Esophagus squamous epithelium (tissue), 5 donors: ENCODE measurements around the gene PPIL1. TPM values are rescaled to one million over a fixed set of nuclear protein-coding genes. Genes with fewer than 3 reads are reported as not detected.
"Not testable (repeated sequence)": the region's sequence is repeated elsewhere in the genome, so short reads cannot be mapped to it uniquely, and the experiment has no call there.

ENCODE experiments used
- DNase-seq: peaks from one replicate; lab custom pipeline; 2025; lab: John Stamatoyannopoulos, UW
- H3K27ac ChIP-seq, 4 donors: fragments of 200-600 bp; sonication (generic); one replicate each; pipeline ENCODE4 v1.5.1; 2016 to 2019; ENCODE audit warnings: mild to moderate bottlenecking in 1 of 4
- H3K27me3 ChIP-seq, 4 donors: fragments of 200-600 bp; sonication (generic); 1 replicate in 3 of 4; 2 replicates in 1 of 4; pipeline versions ENCODE4 v1.5.1 to v1.6.0; 2017 to 2021; ENCODE audit warnings: antibody characterized with exemption in 1 of 4
- H3K36me3 ChIP-seq, 3 donors: fragments of 200-600 bp; sonication (generic); one replicate each; pipeline ENCODE4 v1.5.1; 2016 to 2019
- H3K4me1 ChIP-seq, 3 donors: fragments of 200-600 bp; sonication (generic); one replicate each; pipeline ENCODE4 v1.5.1; 2017 to 2019
- H3K4me3 ChIP-seq, 4 donors: fragments of 200-600 bp; sonication (generic); 1 replicate in 3 of 4; 2 replicates in 1 of 4; pipeline ENCODE4 v1.5.1; 2016 to 2019; ENCODE audit warnings: mild to moderate bottlenecking in 2 of 4, moderate library complexity in 1 of 4
- H3K9me3 ChIP-seq, 3 donors: fragments of 200-600 bp; sonication (generic); one replicate each; pipeline ENCODE4 v1.5.1; 2016 to 2019
- POLR2A ChIP-seq, 4 donors: fragments of 450-650 bp; IDR thresholded peaks; one replicate each; pipeline ENCODE4 v1.6.1; 2017; ENCODE audit warnings: antibody characterized with exemption in 4 of 4, mild to moderate bottlenecking in 4 of 4, moderate library complexity in 3 of 4
- WGBS, 2 donors: methylation state at CpG; one replicate each; pipeline ENCODE4 v1.1.5; 2018; 5-methylcytosine and 5-hydroxymethylcytosine counted together
- intact Hi-C: fragments of 100-400 bp; cut with DNase I; formaldehyde crosslinking; loops from one replicate; pipeline ENCODE4 v1.15.0; 2022
- total RNA-seq, 4 donors: library from RNA; depleted of rRNA; stranded (reverse); fragments of >200 nt; gene quantifications; one replicate each; pipeline ENCODE4 v1.1.0, GENCODE V29; 2016
- TF ChIP-seq, protein P1 (sequence below), 6 experiments: fragments of 450-650 bp in 4 of 6; fragments of 200-600 bp in 2 of 6; sonication (generic) in 2 of 6; IDR thresholded peaks; one replicate each; pipeline ENCODE4 v1.5.1; 2016 to 2019; ENCODE audit warnings: antibody characterized with exemption in 6 of 6, mild to moderate bottlenecking in 4 of 6, moderate library complexity in 4 of 6
- donor health status: DM: yes; HTN: yes; CAD: no.

The PPIL1 gene
- total RNA-seq, 4 donors from 2014 or later: 13.4 to 35.4 (median 28.7) TPM

DNA sequence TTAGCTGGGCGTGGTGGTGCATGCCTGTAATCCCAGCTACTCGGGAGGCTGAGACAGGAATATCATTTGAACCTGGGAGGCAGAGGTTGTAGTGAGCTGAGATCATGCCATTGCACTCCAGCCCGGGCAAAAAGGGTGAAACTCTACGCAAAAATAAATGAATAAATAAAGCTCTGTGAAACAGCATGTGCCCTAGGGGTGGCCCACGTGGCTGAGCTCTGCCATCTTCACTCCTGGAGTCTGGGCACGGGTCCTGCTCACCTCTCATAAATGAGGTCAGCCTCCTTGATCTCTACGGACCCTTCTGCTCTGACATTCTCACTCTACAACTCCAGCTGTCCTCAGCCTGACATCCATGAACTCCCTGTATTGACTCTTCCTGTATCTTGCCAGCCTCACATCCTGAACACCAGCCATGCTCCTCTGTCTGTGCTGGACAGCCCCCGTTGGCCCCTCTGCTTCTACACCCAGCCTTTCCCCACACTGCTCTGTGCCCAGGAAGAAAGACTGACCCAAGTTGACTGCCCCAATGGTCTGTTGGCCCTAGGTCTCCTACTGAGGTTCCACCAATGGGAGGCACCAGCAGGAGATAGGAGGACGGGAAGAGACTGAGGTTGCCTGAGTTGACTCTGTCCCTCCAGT is 57.3 kb downstream of the PPIL1 start:
- no peaks in the 10 kb centered on the region for H3K36me3 ChIP-seq
- no peak for DNase-seq
- no peak for TF ChIP-seq POLR2A (IDR thresholded peaks at IDR 0.05)
- TF ChIP-seq, protein P1, sequence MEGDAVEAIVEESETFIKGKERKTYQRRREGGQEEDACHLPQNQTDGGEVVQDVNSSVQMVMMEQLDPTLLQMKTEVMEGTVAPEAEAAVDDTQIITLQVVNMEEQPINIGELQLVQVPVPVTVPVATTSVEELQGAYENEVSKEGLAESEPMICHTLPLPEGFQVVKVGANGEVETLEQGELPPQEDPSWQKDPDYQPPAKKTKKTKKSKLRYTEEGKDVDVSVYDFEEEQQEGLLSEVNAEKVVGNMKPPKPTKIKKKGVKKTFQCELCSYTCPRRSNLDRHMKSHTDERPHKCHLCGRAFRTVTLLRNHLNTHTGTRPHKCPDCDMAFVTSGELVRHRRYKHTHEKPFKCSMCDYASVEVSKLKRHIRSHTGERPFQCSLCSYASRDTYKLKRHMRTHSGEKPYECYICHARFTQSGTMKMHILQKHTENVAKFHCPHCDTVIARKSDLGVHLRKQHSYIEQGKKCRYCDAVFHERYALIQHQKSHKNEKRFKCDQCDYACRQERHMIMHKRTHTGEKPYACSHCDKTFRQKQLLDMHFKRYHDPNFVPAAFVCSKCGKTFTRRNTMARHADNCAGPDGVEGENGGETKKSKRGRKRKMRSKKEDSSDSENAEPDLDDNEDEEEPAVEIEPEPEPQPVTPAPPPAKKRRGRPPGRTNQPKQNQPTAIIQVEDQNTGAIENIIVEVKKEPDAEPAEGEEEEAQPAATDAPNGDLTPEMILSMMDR (IDR thresholded peaks at IDR 0.05): no peak
- intact Hi-C loops: no loop called here
- H3K27ac ChIP-seq: no peak overlapping the region
- no peaks in the 10 kb centered on the region for H3K9me3 ChIP-seq
- WGBS, 2 donors: 72 to 83% methylated on average over 7 to 9 of the region's 9 CpGs
- no peak overlapping the region for H3K4me3 ChIP-seq
- no peaks in the 10 kb centered on the region for H3K27me3 ChIP-seq
- peaks cover 0 to 19% (median 13%) of the 10 kb centered on the region in 3 donors for H3K4me1 ChIP-seq

DNA sequence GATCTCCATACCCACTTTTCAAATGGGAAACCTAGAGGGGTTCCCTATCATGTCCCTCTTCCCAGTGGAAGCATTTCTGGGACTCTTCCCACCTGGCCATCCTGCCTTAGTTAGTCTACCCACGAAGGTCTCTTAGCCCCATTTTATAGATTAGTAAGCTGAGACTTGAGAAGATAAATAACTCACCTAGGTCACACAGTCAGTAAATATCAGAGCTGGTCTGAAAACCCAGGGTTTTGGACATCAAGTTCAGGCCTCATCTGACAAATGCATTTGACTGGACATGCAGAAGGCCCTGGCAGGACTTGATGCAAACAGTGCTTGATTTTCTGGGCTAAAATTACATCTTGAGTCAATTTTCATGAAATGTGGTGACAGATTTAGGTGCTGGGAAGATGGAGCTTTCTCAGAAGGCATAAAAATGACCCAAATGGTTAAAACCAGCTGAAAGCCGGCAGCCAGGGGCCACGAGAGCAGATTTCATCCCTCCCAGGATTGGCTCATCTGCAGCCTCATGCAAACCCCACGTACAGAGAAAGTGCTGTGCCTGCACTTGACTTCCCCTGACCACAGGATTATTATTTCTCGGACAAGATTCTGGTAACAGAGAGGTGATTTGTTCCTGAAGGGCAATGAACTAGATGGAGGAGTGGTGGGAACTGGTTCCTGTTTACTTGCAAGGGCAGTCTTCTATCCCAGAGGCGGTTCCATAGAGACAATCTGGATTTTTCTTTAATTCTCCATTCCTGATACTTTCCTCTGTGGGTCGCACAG is 58.5 kb downstream of the PPIL1 start:
- TF ChIP-seq, protein P1 (IDR thresholded peaks at IDR 0.05): no peak
- TF ChIP-seq POLR2A (IDR thresholded peaks at IDR 0.05): no peak
- H3K27ac ChIP-seq: no peak overlapping the region
- WGBS, 2 donors: 79 to 82% methylated on average over 6 to 7 of the region's 7 CpGs
- H3K36me3 ChIP-seq: no peaks in the 10 kb centered on the region
- no peak overlapping the region for H3K4me3 ChIP-seq
- intact Hi-C loops: no loop called here
- no peak for DNase-seq
- H3K9me3 ChIP-seq: no peaks in the 10 kb centered on the region
- H3K27me3 ChIP-seq: no peaks in the 10 kb centered on the region
- H3K4me1 ChIP-seq: peaks cover 0 to 8% (median 2%) of the 10 kb centered on the region in 3 donors

DNA sequence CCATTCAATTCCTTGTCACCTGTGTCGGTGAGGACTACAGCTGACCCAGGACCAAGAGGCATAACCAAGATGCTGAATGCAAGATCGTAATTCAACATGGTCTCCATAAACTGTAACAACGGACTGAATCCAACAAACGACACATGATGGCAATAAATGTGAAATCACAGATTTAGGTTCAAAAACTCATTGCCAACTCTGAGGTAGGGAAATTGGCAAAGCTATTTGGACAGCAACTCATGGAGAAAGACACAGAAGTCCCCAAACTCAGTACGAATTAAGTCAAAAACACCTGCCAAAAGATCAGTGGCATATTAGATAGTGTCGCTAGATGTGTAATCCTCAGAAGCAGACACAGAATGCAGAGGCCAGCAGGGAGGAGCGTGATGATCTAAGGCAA is 60.4 kb downstream of the PPIL1 start:
- intact Hi-C loops: no loop called here
- no peaks in the 10 kb centered on the region for H3K27me3 ChIP-seq
- no peak overlapping the region for H3K4me3 ChIP-seq
- H3K27ac ChIP-seq: no peak overlapping the region
- DNase-seq: no peak
- TF ChIP-seq, protein P1 (IDR thresholded peaks at IDR 0.05): no peak
- TF ChIP-seq POLR2A (IDR thresholded peaks at IDR 0.05): no peak
- no peaks in the 10 kb centered on the region for H3K36me3 ChIP-seq
- 83 to 90% methylated on average over 7 of the region's 7 CpGs for WGBS, 2 donors
- peaks cover 0 to 9% (median 0%) of the 10 kb centered on the region in 3 donors for H3K4me1 ChIP-seq
- H3K9me3 ChIP-seq: no peaks in the 10 kb centered on the region

DNA sequence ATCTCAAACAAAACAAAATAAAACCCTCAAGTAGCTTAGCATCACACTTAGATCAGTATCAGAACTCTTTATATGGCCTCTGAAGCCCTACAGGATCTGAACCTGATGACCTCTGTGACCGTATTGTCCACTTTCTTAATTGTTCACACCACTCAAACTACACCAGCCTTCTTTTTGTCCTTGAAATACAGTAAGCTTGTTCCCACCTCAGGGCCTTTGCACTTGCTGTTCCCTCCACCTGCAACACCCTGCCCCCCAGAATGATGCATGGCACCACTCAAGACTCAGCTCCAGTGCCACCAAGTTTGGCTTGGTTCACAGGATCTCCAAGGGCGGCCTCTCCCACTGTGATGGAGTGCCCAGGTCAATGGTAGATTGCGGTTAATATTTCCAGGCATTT is 61.1 kb downstream of the PPIL1 start:
- intact Hi-C loops: no loop called here
- Histone ChIP-seq H3K36me3 (no peaks in the 10 kb centered on the region), H3K4me3 (no peak overlapping the region), H3K27me3 (no peaks in the 10 kb centered on the region), H3K27ac (no peak overlapping the region), H3K9me3 (no peaks in the 10 kb centered on the region), H3K4me1 (peaks cover 0 to 9% (median 0%) of the 10 kb centered on the region in 3 donors)
- WGBS, 2 donors: 64 to 70% methylated on average over 3 of the region's 3 CpGs
- no peak for TF ChIP-seq POLR2A (IDR thresholded peaks at IDR 0.05)
- TF ChIP-seq, protein P1 (IDR thresholded peaks at IDR 0.05): no peak
- no peak for DNase-seq

DNA sequence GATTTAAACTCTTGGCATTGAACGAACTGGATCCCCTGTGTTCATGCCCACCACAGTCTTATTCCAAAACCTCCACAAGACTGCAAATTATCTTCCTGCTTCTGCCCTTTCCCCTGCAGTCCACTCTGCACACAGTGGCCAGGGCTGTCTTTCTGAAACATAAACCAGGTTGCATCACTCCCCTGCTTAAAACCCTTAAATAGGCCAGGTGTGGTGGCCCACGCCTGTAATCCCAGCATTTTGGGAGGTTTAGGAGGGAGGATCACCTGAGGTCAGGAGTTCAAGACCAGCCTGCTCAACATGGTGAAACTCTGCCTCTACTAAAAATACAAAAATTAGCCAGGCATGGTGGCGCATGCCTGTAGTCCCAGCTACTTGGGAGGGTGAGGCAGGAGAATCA is 61.6 kb downstream of the PPIL1 start:
- H3K4me3 ChIP-seq, H3K27me3 ChIP-seq, H3K36me3 ChIP-seq, H3K4me1 ChIP-seq, H3K9me3 ChIP-seq, DNase-seq, H3K27ac ChIP-seq, intact Hi-C loops: not testable (repeated sequence)
- WGBS, 2 donors: 88 to 90% methylated on average over 2 to 3 of the region's 3 CpGs
